Adipocyte (in vitro differentiated cells): ENCODE results near the gene SLC36A3.
"Not testable (repeated sequence)": the region's sequence is repeated elsewhere in the genome, so short reads cannot be mapped to it uniquely, and the experiment has no call there.

Experiments
- DNase-seq: peaks from one replicate; pipeline ENCODE4 v3.0.0-alpha.2; 2015; ENCODE audit warnings: low read depth
- H3K27me3 ChIP-seq: replicated peaks from 2 replicates; pipeline ENCODE4 v1.7.0; 2013; ENCODE audit warnings: mild to moderate bottlenecking, low read length, moderate library complexity; ENCODE audit not compliant: control insufficient read depth, insufficient read depth
- H3K36me3 ChIP-seq: 2 replicates; pipeline ENCODE4 v1.7.0; 2013; ENCODE audit warnings: low read length, mild to moderate bottlenecking, moderate library complexity; ENCODE audit not compliant: control insufficient read depth, insufficient read depth, severe bottlenecking
- H3K4me1 ChIP-seq: 2 replicates; pipeline ENCODE4 v1.7.0; 2013; ENCODE audit warnings: mild to moderate bottlenecking, low read length, moderate library complexity; ENCODE audit not compliant: control insufficient read depth, insufficient read depth
- H3K4me3 ChIP-seq: 2 replicates; pipeline ENCODE4 v1.7.0; 2013; ENCODE audit warnings: mild to moderate bottlenecking, low read length, moderate library complexity
- H3K9ac ChIP-seq: 2 replicates; pipeline ENCODE4 v1.7.0; 2013; ENCODE audit warnings: mild to moderate bottlenecking, low read length, moderate library complexity
- H3K9me3 ChIP-seq: 2 replicates; pipeline ENCODE4 v1.7.0; 2013; ENCODE audit warnings: mild to moderate bottlenecking, low read length, moderate library complexity; ENCODE audit not compliant: control insufficient read depth

Gene SLC36A3

DNA sequence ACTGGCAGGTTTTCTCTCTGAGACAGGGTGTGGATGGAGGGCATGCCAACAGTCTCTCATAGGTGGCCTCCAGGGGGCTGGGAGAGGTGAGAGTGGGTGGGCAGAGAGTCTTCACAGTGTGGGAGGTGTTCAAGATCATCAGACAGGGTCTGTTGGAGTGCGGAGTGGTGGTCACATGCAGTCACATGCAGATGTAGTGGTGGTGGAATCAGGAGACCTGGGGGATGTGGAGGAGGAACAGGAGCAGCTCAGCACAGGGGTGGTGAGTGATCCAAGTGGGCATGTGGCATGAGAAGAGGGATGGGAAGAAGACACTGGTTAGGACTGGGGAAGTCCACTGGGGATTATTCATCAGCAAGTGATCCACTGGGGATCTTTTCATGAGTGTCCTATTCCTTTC is 44.8 kb downstream of the SLC36A3 start:
- no peaks in the 10 kb centered on the region for H3K9me3 ChIP-seq
- H3K4me3 ChIP-seq, result no peak overlapping the region
- no peaks in the 10 kb centered on the region for H3K36me3 ChIP-seq
- peaks cover 29% of the 10 kb centered on the region for H3K4me1 ChIP-seq
- H3K9ac ChIP-seq, result no peak overlapping the region
- H3K27me3 ChIP-seq, result no peaks in the 10 kb centered on the region
- DNase-seq, result no peak

DNA sequence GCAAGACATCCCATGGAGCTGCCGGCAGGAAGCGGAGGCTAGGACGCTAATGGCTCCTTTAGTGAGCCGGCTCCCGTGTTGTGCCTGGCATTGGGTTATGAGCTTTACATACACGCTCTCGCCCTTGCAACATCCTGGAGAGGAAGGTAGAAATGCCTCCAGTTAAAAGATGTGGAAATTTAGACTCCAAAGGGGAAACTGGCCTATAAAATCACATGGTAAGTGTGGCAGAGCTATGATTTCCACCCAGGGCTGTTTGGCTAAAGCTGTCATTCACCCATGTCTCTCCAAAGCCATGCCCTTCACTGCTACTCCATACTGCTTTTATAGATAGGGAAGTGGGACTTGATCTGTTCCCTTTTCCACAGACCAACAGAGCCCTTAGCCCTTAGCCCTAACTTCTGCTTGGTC is 45.4 kb downstream of the SLC36A3 start:
- no peaks in the 10 kb centered on the region for H3K9me3 ChIP-seq
- no peaks in the 10 kb centered on the region for H3K36me3 ChIP-seq
- H3K9ac ChIP-seq, result no peak overlapping the region
- no peak overlapping the region for H3K4me3 ChIP-seq
- no peaks in the 10 kb centered on the region for H3K27me3 ChIP-seq
- peaks cover 28% of the 10 kb centered on the region for H3K4me1 ChIP-seq
- DNase-seq, result no peak

DNA sequence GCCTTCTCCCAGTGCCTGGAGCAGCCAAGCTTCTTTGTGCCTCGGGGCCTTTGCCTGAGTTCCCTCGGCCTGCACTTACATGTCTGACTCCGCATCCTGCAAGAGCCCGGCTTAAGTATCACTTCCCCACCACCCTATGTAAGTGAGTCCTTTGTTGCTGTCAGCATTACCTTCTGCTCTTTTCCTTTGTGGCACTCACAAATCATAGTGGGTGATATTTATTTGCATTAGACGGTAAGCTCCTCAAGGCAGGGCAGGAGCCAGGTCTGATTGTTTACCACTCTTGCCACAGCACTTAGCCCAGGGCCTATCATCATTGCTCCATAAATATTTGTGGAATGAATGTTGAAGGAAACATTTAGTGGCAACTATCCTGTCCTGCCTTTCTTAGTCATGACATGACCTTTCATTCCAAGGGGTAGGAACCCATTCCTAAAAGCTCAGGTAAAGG is 45.8 kb downstream of the SLC36A3 start:
- peaks cover 28% of the 10 kb centered on the region for H3K4me1 ChIP-seq
- no peak overlapping the region for H3K4me3 ChIP-seq
- H3K27me3 ChIP-seq, result no peaks in the 10 kb centered on the region
- H3K9ac ChIP-seq, result no peak overlapping the region
- H3K9me3 ChIP-seq, result no peaks in the 10 kb centered on the region
- no peak for DNase-seq
- no peaks in the 10 kb centered on the region for H3K36me3 ChIP-seq

DNA sequence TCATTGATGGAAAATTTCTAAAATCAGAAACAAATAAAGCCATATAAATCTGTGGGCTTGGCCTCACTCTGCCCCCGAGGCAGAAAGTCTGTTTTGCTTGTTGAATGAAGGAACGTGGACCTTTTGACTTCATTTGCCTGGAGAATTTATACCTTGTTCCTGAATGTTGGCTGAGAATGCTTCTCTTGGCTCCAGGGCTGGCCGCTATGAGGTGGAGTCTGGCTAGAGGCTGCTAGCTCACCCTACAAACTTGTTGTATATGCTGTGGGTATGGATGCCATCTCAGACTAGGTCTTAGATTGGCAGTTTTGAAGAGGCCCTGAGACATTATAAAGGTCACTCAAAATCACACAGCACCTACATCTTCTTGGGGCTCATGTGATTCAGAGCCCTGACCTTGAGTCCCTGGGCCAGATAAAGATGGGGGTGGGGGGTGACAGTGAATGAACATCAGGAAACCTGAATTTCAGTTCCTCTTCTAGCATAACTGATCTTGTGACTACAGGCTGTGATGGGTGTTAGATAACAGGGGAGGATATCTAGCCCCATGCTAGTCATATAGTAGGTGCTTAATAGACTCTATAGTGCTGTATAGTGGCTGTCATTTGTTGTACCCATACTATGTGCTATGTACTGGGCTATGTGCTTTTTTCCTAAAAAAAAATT is 47.8 kb downstream of the SLC36A3 start:
- no peak for DNase-seq
- Histone ChIP-seq H3K27me3 (no peaks in the 10 kb centered on the region), H3K36me3 (no peaks in the 10 kb centered on the region), H3K4me1 (peaks cover 28% of the 10 kb centered on the region), H3K9me3 (no peaks in the 10 kb centered on the region), H3K4me3 (no peak overlapping the region), H3K9ac (no peak overlapping the region)

DNA sequence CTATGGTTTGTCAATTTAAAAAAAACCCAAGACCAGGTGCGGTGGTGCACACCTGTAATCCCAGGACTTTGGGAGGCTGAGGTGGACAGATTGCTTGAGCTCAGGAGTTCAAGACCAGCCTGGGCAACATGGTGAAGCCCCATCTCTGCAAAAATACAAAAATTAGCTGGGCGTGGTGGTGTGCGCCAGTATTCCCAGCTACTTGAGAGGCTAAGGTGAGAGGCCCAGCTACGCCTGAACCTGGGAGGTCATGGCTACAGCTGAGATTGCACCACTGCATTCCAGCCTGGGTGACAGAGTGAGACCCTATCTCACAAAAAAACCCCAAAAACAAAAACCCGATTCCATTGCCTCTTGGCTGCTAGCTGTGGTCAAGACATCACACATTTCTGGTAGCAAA is 48.6 kb downstream of the SLC36A3 start:
- peaks cover 28% of the 10 kb centered on the region for H3K4me1 ChIP-seq
- H3K9me3 ChIP-seq, H3K36me3 ChIP-seq, H3K27me3 ChIP-seq, H3K4me3 ChIP-seq, DNase-seq, H3K9ac ChIP-seq: not testable (repeated sequence)

DNA sequence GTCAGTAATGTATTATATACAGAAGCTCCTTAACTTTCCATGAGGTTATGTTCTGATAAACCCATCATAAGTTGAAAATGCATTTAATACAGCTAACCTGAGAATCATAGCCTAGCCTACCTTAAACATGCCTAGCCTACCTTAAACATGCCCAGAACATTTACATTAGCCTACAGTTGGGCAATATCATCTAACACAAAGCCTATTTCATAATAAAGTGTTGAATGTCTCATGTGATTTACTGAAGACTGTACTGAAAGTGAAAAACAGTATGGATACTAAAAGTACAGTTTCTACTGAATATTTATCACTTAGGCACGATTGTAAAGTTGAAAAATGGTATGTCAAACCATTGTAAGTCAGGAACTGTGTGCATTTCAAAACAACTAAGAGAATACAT is 49.0 kb downstream of the SLC36A3 start:
- Histone ChIP-seq H3K9me3 (no peaks in the 10 kb centered on the region), H3K4me1 (peaks cover 28% of the 10 kb centered on the region), H3K36me3 (no peaks in the 10 kb centered on the region), H3K27me3 (no peaks in the 10 kb centered on the region), H3K9ac (no peak overlapping the region), H3K4me3 (peak overlapping the region; percentile 96)
- DNase-seq, result no peak

DNA sequence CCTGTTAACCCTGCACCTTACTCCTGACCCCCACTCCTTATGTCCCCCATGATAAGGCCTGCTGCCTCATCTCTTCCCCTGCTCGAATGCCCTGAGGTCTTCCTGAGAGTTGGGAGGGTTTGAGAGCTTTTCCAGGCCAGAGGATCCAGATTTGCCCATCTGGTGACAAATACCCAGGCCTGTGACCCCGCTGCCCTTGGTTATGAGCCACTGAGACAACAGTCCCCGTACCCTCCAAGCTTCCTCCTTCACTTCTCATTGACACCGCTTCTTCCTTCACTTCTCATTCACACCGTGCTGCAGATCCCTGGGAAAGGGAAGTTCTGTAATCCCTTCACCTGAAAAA is 50.0 kb downstream of the SLC36A3 start:
- H3K36me3 ChIP-seq, result no peaks in the 10 kb centered on the region
- H3K4me1 ChIP-seq, result peaks cover 27% of the 10 kb centered on the region
- peaks cover 5% of the 10 kb centered on the region for H3K27me3 ChIP-seq
- DNase-seq, result peak; percentile 4
- peak overlapping the region; percentile 96 for H3K4me3 ChIP-seq
- peak overlapping the region; percentile 93 for H3K9ac ChIP-seq
- no peaks in the 10 kb centered on the region for H3K9me3 ChIP-seq

DNA sequence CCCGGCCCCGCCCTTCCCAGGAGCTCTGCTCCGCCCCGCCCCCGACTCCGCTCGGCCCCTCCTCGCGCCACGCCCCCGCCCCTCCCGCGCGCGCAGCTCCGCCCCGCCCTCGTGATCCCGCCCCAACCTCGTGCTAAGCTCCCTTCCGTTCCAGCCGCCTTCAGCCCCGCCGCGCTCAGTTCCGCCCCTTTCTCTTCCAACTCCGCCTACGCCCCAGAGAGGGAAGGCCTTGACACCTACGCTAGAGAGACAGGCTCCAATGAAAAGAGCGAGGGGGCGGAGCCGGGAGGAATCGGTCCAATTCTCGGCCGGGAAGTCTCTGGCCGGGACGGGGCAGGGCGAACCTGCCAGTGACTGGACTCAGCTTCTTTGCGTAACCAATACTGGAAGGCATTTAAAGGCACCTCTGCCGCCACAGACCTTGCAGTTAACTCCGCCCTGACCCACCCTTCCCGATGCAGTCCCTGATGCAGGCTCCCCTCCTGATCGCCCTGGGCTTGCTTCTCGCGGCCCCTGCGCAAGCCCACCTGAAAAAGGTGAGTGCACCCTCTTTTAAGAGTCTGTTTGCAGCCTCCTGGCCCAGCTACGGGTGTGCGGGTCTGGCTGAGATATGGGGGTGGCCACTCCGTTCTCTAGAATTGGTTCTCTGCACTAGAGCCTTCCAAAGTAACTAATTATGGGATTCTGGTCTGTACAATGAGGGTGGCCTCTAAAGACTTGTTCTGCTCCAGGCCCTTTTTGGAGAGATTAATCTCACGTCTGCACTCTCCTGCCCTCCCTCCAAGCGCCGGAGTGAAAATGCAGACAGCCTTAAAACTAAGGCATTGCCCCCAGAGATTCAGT is 50.6 kb downstream of the SLC36A3 start, which contains the start of gene GM2A:
GM2A (plus strand) TSS at position 424 of the 843 bp plus-strand sequence; CDS start at position 456, 32 bp downstream.
- peaks cover 21% of the 10 kb centered on the region for H3K4me1 ChIP-seq
- H3K27me3 ChIP-seq, result peaks cover 6% of the 10 kb centered on the region
- H3K9me3 ChIP-seq, result no peaks in the 10 kb centered on the region
- no peaks in the 10 kb centered on the region for H3K36me3 ChIP-seq
- DNase-seq, result peak; percentile 100
- peak within 1 kb of the TSS; percentile 96 for H3K4me3 ChIP-seq
- peak within 1 kb of the TSS; percentile 93 for H3K9ac ChIP-seq

DNA sequence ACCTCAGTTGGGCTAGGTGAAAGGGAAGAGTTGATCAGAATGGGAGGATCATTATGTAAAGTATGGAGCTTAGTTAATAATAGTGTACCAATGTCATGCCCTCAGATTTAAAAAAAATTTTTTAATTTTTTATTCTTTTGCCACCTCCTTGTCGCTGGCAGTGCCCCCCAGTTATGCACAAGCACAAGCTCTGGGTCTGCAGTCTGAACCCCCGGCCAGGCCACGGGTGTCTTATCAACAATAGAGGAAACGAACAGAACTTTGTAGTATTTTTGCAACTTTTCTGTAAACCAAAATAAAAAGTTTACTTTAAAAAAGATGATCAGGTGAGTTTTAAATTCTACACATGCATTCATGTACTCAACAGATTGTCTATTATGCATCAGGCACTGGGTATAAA is 51.9 kb downstream of the SLC36A3 start:
- Histone ChIP-seq H3K36me3 (no peaks in the 10 kb centered on the region), H3K4me3 (no peak overlapping the region), H3K27me3 (peaks cover 6% of the 10 kb centered on the region), H3K4me1 (peaks cover 13% of the 10 kb centered on the region), H3K9me3 (no peaks in the 10 kb centered on the region), H3K9ac (no peak overlapping the region)
- no peak for DNase-seq

DNA sequence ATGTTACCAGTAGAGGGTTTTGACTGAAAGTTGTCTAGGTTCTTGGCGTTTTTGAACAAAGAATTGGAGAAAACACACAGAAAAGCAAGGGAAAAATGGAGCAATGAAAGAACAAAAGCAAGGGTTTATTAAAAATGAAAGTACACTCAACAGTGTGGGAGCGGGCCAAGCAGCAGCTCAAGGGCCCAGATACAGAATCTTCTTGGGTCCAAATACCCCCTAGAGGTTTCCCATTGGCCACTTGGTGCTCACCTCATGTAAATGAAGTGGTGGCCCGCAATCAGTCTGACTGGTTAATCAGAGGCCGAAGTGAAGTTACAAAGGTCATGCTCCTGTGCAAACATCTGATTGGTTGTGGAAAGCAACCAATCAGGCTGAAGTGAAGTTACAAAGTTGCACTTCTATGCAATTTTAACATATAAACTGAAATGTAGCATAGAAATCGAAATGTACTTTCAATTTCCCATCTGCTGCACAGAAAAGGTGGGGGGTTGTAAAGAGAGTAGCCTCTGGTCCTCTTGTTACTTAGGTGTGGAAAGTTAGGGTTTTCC is 52.5 kb downstream of the SLC36A3 start:
- H3K4me1 ChIP-seq, result peaks cover 13% of the 10 kb centered on the region
- no peaks in the 10 kb centered on the region for H3K9me3 ChIP-seq
- H3K36me3 ChIP-seq, result no peaks in the 10 kb centered on the region
- no peak for DNase-seq
- no peak overlapping the region for H3K9ac ChIP-seq
- peaks cover 6% of the 10 kb centered on the region for H3K27me3 ChIP-seq
- no peak overlapping the region for H3K4me3 ChIP-seq

DNA sequence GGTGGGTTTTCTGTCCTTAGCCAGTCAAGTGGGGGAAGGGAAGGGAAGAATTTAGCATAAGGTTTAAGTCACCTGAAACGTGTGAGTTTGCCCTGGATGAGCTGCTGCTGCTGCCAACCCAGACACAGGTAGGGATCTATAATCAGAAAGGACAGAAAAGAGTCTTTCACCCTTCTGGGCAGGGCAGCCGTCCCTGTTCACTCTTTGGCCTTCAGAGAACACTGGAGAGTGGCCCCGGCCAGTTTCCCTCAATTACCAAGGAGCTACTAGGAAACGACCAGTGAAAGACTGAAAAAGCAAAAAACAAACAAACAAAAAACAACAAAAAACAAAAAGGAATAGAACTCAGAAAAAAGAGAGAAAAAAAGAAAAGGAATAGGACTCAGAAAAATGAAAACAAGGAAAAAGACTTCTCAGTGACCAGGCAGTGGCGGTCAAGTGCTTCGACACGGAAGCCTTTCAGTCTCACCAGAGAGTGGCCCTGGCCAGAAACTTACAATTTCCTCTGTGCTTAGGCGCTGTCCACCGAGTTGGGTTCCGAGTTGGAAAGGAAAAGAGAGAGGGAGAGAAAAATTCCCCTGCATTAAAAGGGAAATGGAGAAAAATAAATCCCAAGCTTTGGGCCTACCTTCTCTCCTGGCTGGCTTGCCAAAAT is 53.1 kb downstream of the SLC36A3 start:
- no peaks in the 10 kb centered on the region for H3K9me3 ChIP-seq
- no peak for DNase-seq

More for the DNA sequence above, 53.1 kb downstream of the SLC36A3 start:
- H3K36me3 ChIP-seq, result no peaks in the 10 kb centered on the region
- H3K4me3 ChIP-seq, result no peak overlapping the region
- no peak overlapping the region for H3K9ac ChIP-seq
- H3K4me1 ChIP-seq, result peaks cover 13% of the 10 kb centered on the region
- H3K27me3 ChIP-seq, result peaks cover 6% of the 10 kb centered on the region
